ENCODE measurements around the gene PHF5A. TPM values are rescaled to one million over a fixed set of nuclear protein-coding genes. Genes with fewer than 3 reads are reported as not detected.

Gene PHF5A
- total and polyA plus RNA-seq, 2 experiments from 2014 or later, result 13.1 to 41.9 TPM

- in situ Hi-C loops (cut with MboI), result no loop called here
- H3K27me3 ChIP-seq (replicated peaks; ENCODE audit: insufficient read depth), result no peaks in the 10 kb centered on the region
- peaks cover 43% of the 10 kb centered on the region for H3K79me2 ChIP-seq (ENCODE audit: insufficient read depth)
- H3K36me3 ChIP-seq (ENCODE audit: low read depth), result peaks cover 17% of the 10 kb centered on the region
- no peak overlapping the region for H3K4me3 ChIP-seq
- no peak for DNase-seq
- H4K20me1 ChIP-seq (ENCODE audit: insufficient read depth), result no peaks in the 10 kb centered on the region; the same call in 1 of the 2 replicates
- H3F3A ChIP-seq (ENCODE audit: insufficient read depth), result peaks cover 56% of the 10 kb centered on the region
- TF ChIP-seq EZH2 (IDR thresholded peaks at IDR 0.05; ENCODE audit: insufficient read depth, poor library complexity, severe bottlenecking), result no peak
- TF ChIP-seq EZH2phosphoT487 (IDR thresholded peaks at IDR 0.05; ENCODE audit: insufficient read depth, low read depth), result no peak
- H3K27ac ChIP-seq, result no peak overlapping the region
- no peak overlapping the region for H3K9ac ChIP-seq
- H3K4me1 ChIP-seq (ENCODE audit: insufficient read depth), result peaks cover 3% of the 10 kb centered on the region; the same call in 1 of the 2 replicates
- WGBS, 2 experiments (ENCODE audit: low coverage in 1 of 2, low lambda C conversion rate in 2 of 2, missing lambda C conversion rate in 2 of 2), result 86 to 93% methylated on average over 6 of the region's 6 CpGs
- no peaks in the 10 kb centered on the region for H3K9me3 ChIP-seq (ENCODE audit: low read depth)
- H3K9me2 ChIP-seq (ENCODE audit: insufficient read depth), result no peaks in the 10 kb centered on the region
- H3K4me2 ChIP-seq (ENCODE audit: unreplicated experiment), result no peak overlapping the region
- no peak overlapping the region for H2AFZ ChIP-seq
Measured at GRCh38 chr22:41431656-41432055, 36.8 kb downstream of the PHF5A start.

- no peak overlapping the region for H2AFZ ChIP-seq
- DNase-seq, result no peak
- 98 to 99% methylated on average over 8 of the region's 8 CpGs for WGBS, 2 experiments (ENCODE audit: low coverage in 1 of 2, low lambda C conversion rate in 2 of 2, missing lambda C conversion rate in 2 of 2)
- H3K79me2 ChIP-seq (ENCODE audit: insufficient read depth), result peaks cover 26% of the 10 kb centered on the region
- H3K4me3 ChIP-seq, result no peak overlapping the region
- H3K27ac ChIP-seq, result no peak overlapping the region
- H3K9me2 ChIP-seq (ENCODE audit: insufficient read depth), result no peaks in the 10 kb centered on the region
- peaks cover under 1% of the 10 kb centered on the region; the same call in 1 of the 2 replicates for H3K36me3 ChIP-seq (ENCODE audit: low read depth)
- no peaks in the 10 kb centered on the region for H3K27me3 ChIP-seq (replicated peaks; ENCODE audit: insufficient read depth)
- no peaks in the 10 kb centered on the region; the same call in 1 of the 2 replicates for H4K20me1 ChIP-seq (ENCODE audit: insufficient read depth)
- H3F3A ChIP-seq (ENCODE audit: insufficient read depth), result peaks cover 44% of the 10 kb centered on the region
- TF ChIP-seq EZH2 (IDR thresholded peaks at IDR 0.05; ENCODE audit: insufficient read depth, poor library complexity, severe bottlenecking) (no peak), EZH2phosphoT487 (IDR thresholded peaks at IDR 0.05; ENCODE audit: insufficient read depth, low read depth) (no peak)
- no peak overlapping the region for H3K4me2 ChIP-seq (ENCODE audit: unreplicated experiment)
- no peaks in the 10 kb centered on the region for H3K9me3 ChIP-seq (ENCODE audit: low read depth)
- in situ Hi-C loops (cut with MboI), result no loop called here
- peaks cover 3% of the 10 kb centered on the region; the same call in 1 of the 2 replicates for H3K4me1 ChIP-seq (ENCODE audit: insufficient read depth)
- no peak overlapping the region for H3K9ac ChIP-seq
Measured at GRCh38 chr22:41429951-41430332, 38.5 kb downstream of the PHF5A start.

- H3K27me3 ChIP-seq (replicated peaks; ENCODE audit: insufficient read depth), result no peaks in the 10 kb centered on the region
- peak; percentile 27 for DNase-seq
- no peak overlapping the region for H3K4me3 ChIP-seq
- H3K9me3 ChIP-seq (ENCODE audit: low read depth), result no peaks in the 10 kb centered on the region
- in situ Hi-C loops (cut with MboI), result no loop called here
- no peak for TF ChIP-seq EZH2phosphoT487 (IDR thresholded peaks at IDR 0.05; ENCODE audit: insufficient read depth, low read depth)
- no peak for TF ChIP-seq EZH2 (IDR thresholded peaks at IDR 0.05; ENCODE audit: insufficient read depth, poor library complexity, severe bottlenecking)
- H3F3A ChIP-seq (ENCODE audit: insufficient read depth), result peaks cover 40% of the 10 kb centered on the region
- H3K9ac ChIP-seq, result no peak overlapping the region
- no peak overlapping the region for H3K27ac ChIP-seq
- H3K4me2 ChIP-seq (ENCODE audit: unreplicated experiment), result no peak overlapping the region
- H4K20me1 ChIP-seq (ENCODE audit: insufficient read depth), result no peaks in the 10 kb centered on the region
- WGBS, 2 experiments (ENCODE audit: low coverage in 1 of 2, low lambda C conversion rate in 2 of 2, missing lambda C conversion rate in 2 of 2), result 80 to 82% methylated on average over 13 of the region's 13 CpGs
- no peak overlapping the region for H2AFZ ChIP-seq
- H3K79me2 ChIP-seq (ENCODE audit: insufficient read depth), result peaks cover 20% of the 10 kb centered on the region
- H3K4me1 ChIP-seq (ENCODE audit: insufficient read depth), result peaks cover 3% of the 10 kb centered on the region; the same call in 1 of the 2 replicates
- H3K36me3 ChIP-seq (ENCODE audit: low read depth), result no peaks in the 10 kb centered on the region; the same call in 1 of the 2 replicates
- H3K9me2 ChIP-seq (ENCODE audit: insufficient read depth), result no peaks in the 10 kb centered on the region
Measured at GRCh38 chr22:41429232-41429950, 39.1 kb downstream of the PHF5A start.

DNA sequence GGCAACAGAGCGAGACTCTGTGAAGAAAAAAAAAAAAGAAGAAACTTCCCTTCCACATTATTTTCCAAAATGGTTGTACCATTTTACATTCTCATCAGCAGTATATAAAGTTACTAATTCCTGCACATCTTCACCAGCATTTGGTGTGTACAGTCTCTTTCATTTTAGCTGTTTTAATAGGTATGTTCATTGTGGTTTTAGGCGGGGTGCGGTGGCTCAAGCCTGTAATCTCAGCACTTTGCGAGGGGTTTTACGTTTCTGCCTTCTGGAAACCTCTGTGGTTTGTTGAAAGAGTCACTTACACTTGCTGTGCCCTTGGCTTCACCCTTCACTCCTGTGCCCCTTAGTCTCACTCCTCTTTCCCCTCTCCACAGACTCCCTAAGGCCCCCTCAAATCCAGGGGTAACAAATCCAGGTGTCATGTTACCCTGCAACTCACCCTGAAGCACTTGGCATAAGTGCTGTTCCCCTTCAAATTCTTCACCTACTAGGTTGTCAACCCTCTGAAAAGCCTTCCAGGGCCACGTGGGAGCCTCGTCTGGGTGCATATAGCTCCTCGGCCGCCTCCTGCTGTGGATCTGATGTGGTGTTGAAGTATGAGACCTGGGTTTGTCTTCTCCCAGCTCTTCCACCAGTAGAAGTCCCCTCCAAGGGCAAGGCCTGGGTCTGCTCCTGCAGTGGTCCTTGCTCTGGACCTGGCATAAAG, 42.7 kb downstream of the PHF5A start:
- Histone ChIP-seq H3K27me3 (replicated peaks; ENCODE audit: insufficient read depth) (no peaks in the 10 kb centered on the region), H3F3A (ENCODE audit: insufficient read depth) (peaks cover 12% of the 10 kb centered on the region; the same call in 1 of the 2 replicates), H3K9me2 (ENCODE audit: insufficient read depth) (no peaks in the 10 kb centered on the region), H3K36me3 (ENCODE audit: low read depth) (no peaks in the 10 kb centered on the region), H3K27ac (no peak overlapping the region), H3K4me1 (ENCODE audit: insufficient read depth) (no peaks in the 10 kb centered on the region), H4K20me1 (ENCODE audit: insufficient read depth) (no peaks in the 10 kb centered on the region), H2AFZ (no peak overlapping the region), H3K79me2 (ENCODE audit: insufficient read depth) (no peaks in the 10 kb centered on the region), H3K4me2 (ENCODE audit: unreplicated experiment) (no peak overlapping the region), H3K4me3 (no peak overlapping the region), H3K9ac (no peak overlapping the region), H3K9me3 (ENCODE audit: low read depth) (no peaks in the 10 kb centered on the region)
- in situ Hi-C loops (cut with MboI), result no loop called here
- 75 to 76% methylated on average over 9 of the region's 9 CpGs for WGBS, 2 experiments (ENCODE audit: low coverage in 1 of 2, low lambda C conversion rate in 2 of 2, missing lambda C conversion rate in 2 of 2)
- DNase-seq, result no peak
- no peak for TF ChIP-seq EZH2 (IDR thresholded peaks at IDR 0.05; ENCODE audit: insufficient read depth, poor library complexity, severe bottlenecking)
- no peak for TF ChIP-seq EZH2phosphoT487 (IDR thresholded peaks at IDR 0.05; ENCODE audit: insufficient read depth, low read depth)
